PC-9 (cell line): ENCODE data around the gene FASTKD2. TPM values are rescaled to one million over a fixed set of nuclear protein-coding genes. Genes with fewer than 3 reads are reported as not detected.

Experiments used
- BruUV-seq: library from RNA; stranded (reverse); fragments of 400-500 nt; replicated peaks from 2 replicates; lab custom pipeline; 2021; lab: Mats Ljungman, UMichigan
- CTCF ChIA-PET: fragments of 300-600 bp; sonication (Branson Sonifier 250); formaldehyde crosslinking; loops from one replicate; lab custom pipeline; 2022; ENCODE audit warnings: antibody characterized with exemption; lab: Charles Lee
- POLR2A ChIA-PET: fragments of 300-600 bp; sonication (Branson Sonifier 250); formaldehyde crosslinking; loops from one replicate; lab custom pipeline; 2022; ENCODE audit warnings: antibody characterized with exemption; ENCODE audit not compliant: unreplicated experiment; lab: Charles Lee
- DNase-seq, 2 experiments: peaks; one replicate each; pipeline versions ENCODE4 v3.0.0 to v3.0.0-alpha.2; 2015 to 2022; ENCODE audit warnings: mixed read lengths in 1 of 2
- H2AFZ ChIP-seq: fragments of 200-600 bp; sonication (generic); 2 replicates; pipeline ENCODE4 v1.8.1; 2017; ENCODE audit warnings: antibody characterized with exemption
- H3F3A ChIP-seq: fragments of 200-600 bp; sonication (generic); 2 replicates; pipeline ENCODE4 v1.8.1; 2017; ENCODE audit warnings: antibody characterized with exemption, mild to moderate bottlenecking, low read depth; ENCODE audit not compliant: insufficient read depth
- H3K27ac ChIP-seq: fragments of 200-600 bp; sonication (generic); 2 replicates; pipeline ENCODE4 v1.6.1; 2016; ENCODE audit warnings: mixed run types
- H3K27me3 ChIP-seq: fragments of 200-600 bp; sonication (generic); 2 replicates; pipeline ENCODE4 v1.6.1; 2016; ENCODE audit warnings: low read depth, mixed run types; ENCODE audit not compliant: insufficient read depth
- H3K36me3 ChIP-seq: fragments of 200-600 bp; sonication (generic); 2 replicates; pipeline ENCODE4 v1.6.1; 2016; ENCODE audit warnings: low read depth, mixed run types
- H3K4me1 ChIP-seq: fragments of 200-600 bp; sonication (generic); replicated peaks from 2 replicates; pipeline ENCODE4 v1.6.1; 2016; ENCODE audit warnings: mixed run types; ENCODE audit not compliant: insufficient read depth
- H3K4me2 ChIP-seq: fragments of 200-600 bp; sonication (generic); 2 replicates; pipeline ENCODE4 v1.6.1; 2017; ENCODE audit warnings: mixed run types
- H3K4me3 ChIP-seq: fragments of 200-600 bp; sonication (generic); 2 replicates; pipeline ENCODE4 v1.6.1; 2016; ENCODE audit warnings: mixed run types
- H3K79me2 ChIP-seq: fragments of 200-600 bp; sonication (generic); 2 replicates; pipeline ENCODE4 v1.6.1; 2017; ENCODE audit warnings: low read depth, mixed run types
- H3K9me2 ChIP-seq: fragments of 200-600 bp; sonication (generic); 2 replicates; pipeline ENCODE4 v1.8.1; 2017; ENCODE audit warnings: mild to moderate bottlenecking; ENCODE audit not compliant: insufficient read depth
- H3K9me3 ChIP-seq: fragments of 200-600 bp; sonication (generic); 2 replicates; pipeline ENCODE4 v1.8.1; 2016; ENCODE audit warnings: low read depth; ENCODE audit not compliant: insufficient read depth
- H4K20me1 ChIP-seq: fragments of 200-600 bp; sonication (generic); 2 replicates; pipeline ENCODE4 v1.8.1; 2017; ENCODE audit not compliant: insufficient read depth
- CTCF ChIP-seq: fragments of 200-600 bp; sonication (generic); conservative IDR thresholded peaks from 2 replicates; pipeline ENCODE4 v1.6.1; 2017; ENCODE audit warnings: mixed run types, antibody characterized with exemption, mild to moderate bottlenecking, moderate library complexity
- EZH2 ChIP-seq: fragments of 200-600 bp; sonication (generic); IDR thresholded peaks from 2 replicates; pipeline ENCODE4 v1.8.0; 2017; ENCODE audit warnings: antibody characterized with exemption, low read depth
- intact Hi-C: fragments of 100-400 bp; cut with micrococcal nuclease; formaldehyde crosslinking; loops from one replicate; pipeline ENCODE4 v1.10.0; 2022; ENCODE audit not compliant: unreplicated experiment
- total RNA-seq: library from RNA; stranded (reverse); gene quantifications from 2 replicates; pipeline ENCODE4 v1.2.3, GENCODE V29; 2021

The FASTKD2 gene
- total RNA-seq, 1 experiment from 2014 or later = 12.1 TPM

GRCh38 chr2:206721256-206721920 is 44.0 kb upstream of the FASTKD2 start:
- no peak overlapping the region for H2AFZ ChIP-seq
- H4K20me1 ChIP-seq = no peaks in the 10 kb centered on the region
- no peak for DNase-seq
- H3K4me2 ChIP-seq = no peak overlapping the region
- no peaks in the 10 kb centered on the region for H3K4me1 ChIP-seq
- H3K9me2 ChIP-seq = no peaks in the 10 kb centered on the region
- ChIA-PET POLR2A (no interaction called here), CTCF (no interaction called here)
- no TSS peak for BruUV-seq
- no peaks in the 10 kb centered on the region for H3F3A ChIP-seq
- H3K79me2 ChIP-seq = no peaks in the 10 kb centered on the region
- no peak overlapping the region for H3K27ac ChIP-seq
- H3K9me3 ChIP-seq = no peaks in the 10 kb centered on the region; the same call in 1 of the 2 replicates
- TF ChIP-seq EZH2 = no peak
- no peak for TF ChIP-seq CTCF
- H3K4me3 ChIP-seq = no peak overlapping the region
- intact Hi-C loops = no loop called here
- no peaks in the 10 kb centered on the region for H3K36me3 ChIP-seq
- H3K27me3 ChIP-seq = no peaks in the 10 kb centered on the region

- no peaks in the 10 kb centered on the region for H3K4me1 ChIP-seq
- no peak overlapping the region for H3K4me2 ChIP-seq
- H3F3A ChIP-seq = no peaks in the 10 kb centered on the region
- H4K20me1 ChIP-seq = no peaks in the 10 kb centered on the region
- no peaks in the 10 kb centered on the region for H3K9me2 ChIP-seq
- no TSS peak for BruUV-seq
- H3K27ac ChIP-seq = no peak overlapping the region
- H3K27me3 ChIP-seq = no peaks in the 10 kb centered on the region
- H2AFZ ChIP-seq = no peak overlapping the region
- no peaks in the 10 kb centered on the region for H3K79me2 ChIP-seq
- no peaks in the 10 kb centered on the region; the same call in 1 of the 2 replicates for H3K9me3 ChIP-seq
- no peaks in the 10 kb centered on the region for H3K36me3 ChIP-seq
- TF ChIP-seq EZH2 = no peak
- TF ChIP-seq CTCF = no peak
- intact Hi-C loops = no loop called here
- CTCF ChIA-PET = no interaction called here
- no peak overlapping the region for H3K4me3 ChIP-seq
- no peak for DNase-seq
- POLR2A ChIA-PET = no interaction called here
Observed at GRCh38 chr2:206723288-206723687, 42.1 kb upstream of the FASTKD2 start.

GRCh38 chr2:206727287-206727686 is 38.1 kb upstream of the FASTKD2 start:
- no peak overlapping the region for H2AFZ ChIP-seq
- TF ChIP-seq EZH2 = no peak
- TF ChIP-seq CTCF = no peak
- H3K9me3 ChIP-seq = no peaks in the 10 kb centered on the region
- no peak overlapping the region for H3K4me3 ChIP-seq
- CTCF ChIA-PET = no interaction called here
- no peak overlapping the region for H3K27ac ChIP-seq
- no peaks in the 10 kb centered on the region for H3K9me2 ChIP-seq
- no peaks in the 10 kb centered on the region for H3F3A ChIP-seq
- H3K4me1 ChIP-seq = no peaks in the 10 kb centered on the region
- intact Hi-C loops = no loop called here
- H3K36me3 ChIP-seq = no peaks in the 10 kb centered on the region
- POLR2A ChIA-PET = no interaction called here
- H3K4me2 ChIP-seq = no peak overlapping the region
- H4K20me1 ChIP-seq = no peaks in the 10 kb centered on the region
- no peaks in the 10 kb centered on the region for H3K79me2 ChIP-seq
- H3K27me3 ChIP-seq = no peaks in the 10 kb centered on the region
- no peak for DNase-seq
- no TSS peak for BruUV-seq
